Stimulated activated CD4-positive, alpha-beta T cell treated with anti-CD3 and anti-CD28 coated beads, Interleukin-2, amount 100 ng/mL, for 48 hours (primary cell): Measurements from ENCODE around the gene ATP2B3.

Source experiments
- DNase-seq, 2 donors: peaks; one replicate each; pipeline ENCODE4 v3.0.0-alpha.2; 2020

ATP2B3 gene

GRCh38 chrX:153511784-153512500 is 5.5 kb upstream of the ATP2B3 start:
- no peak for DNase-seq

- no peak for DNase-seq
Measured at GRCh38 chrX:153512501-153512893, 4.9 kb upstream of the ATP2B3 start.

GRCh38 chrX:153513265-153513664 is 4.2 kb upstream of the ATP2B3 start:
- DNase-seq = no peak

GRCh38 chrX:153514259-153514658 is 3.2 kb upstream of the ATP2B3 start:
- DNase-seq = no peak

GRCh38 chrX:153515435-153515834 is 2.0 kb upstream of the ATP2B3 start:
- DNase-seq = no peak

GRCh38 chrX:153516073-153516472 is 1.4 kb upstream of the ATP2B3 start:
- DNase-seq = no peak

- no peak for DNase-seq
Measured at GRCh38 chrX:153517946-153518834, 748 bp downstream of the ATP2B3 start.

- no peak for DNase-seq
Measured at GRCh38 chrX:153519569-153520286, 2.3 kb downstream of the ATP2B3 start.

- no peak for DNase-seq
Measured at GRCh38 chrX:153520287-153520917, 3.0 kb downstream of the ATP2B3 start.

GRCh38 chrX:153521034-153521433 is 3.6 kb downstream of the ATP2B3 start:
- no peak for DNase-seq

GRCh38 chrX:153522259-153522658 is 4.8 kb downstream of the ATP2B3 start:
- DNase-seq = no peak

- DNase-seq = no peak
Measured at GRCh38 chrX:153523269-153523668, 5.8 kb downstream of the ATP2B3 start.

- DNase-seq = no peak
Measured at GRCh38 chrX:153524234-153524633, 6.8 kb downstream of the ATP2B3 start.

GRCh38 chrX:153525451-153525850 is 8.0 kb downstream of the ATP2B3 start:
- DNase-seq = no peak

GRCh38 chrX:153526042-153526441 is 8.6 kb downstream of the ATP2B3 start:
- no peak for DNase-seq

GRCh38 chrX:153526801-153527200 is 9.4 kb downstream of the ATP2B3 start:
- DNase-seq = no peak

- no peak for DNase-seq
Measured at GRCh38 chrX:153527208-153527607, 9.8 kb downstream of the ATP2B3 start.

- no peak for DNase-seq
Measured at GRCh38 chrX:153530411-153531129, 13.1 kb downstream of the ATP2B3 start.

- no peak for DNase-seq
Measured at GRCh38 chrX:153533091-153533490, 15.6 kb downstream of the ATP2B3 start.

- no peak for DNase-seq
Measured at GRCh38 chrX:153537080-153537479, 19.6 kb downstream of the ATP2B3 start.

GRCh38 chrX:153537526-153538295 is 20.3 kb downstream of the ATP2B3 start:
- no peak for DNase-seq

GRCh38 chrX:153538424-153538823 is 21.0 kb downstream of the ATP2B3 start:
- no peak for DNase-seq
